KMS-11 (cell line): Measurements from ENCODE around the gene PLEKHG3.

Source experiments
- H2AFZ ChIP-seq: fragments of 200-600 bp; sonication (generic); 2 replicates; pipeline ENCODE4 v1.6.1; 2016; ENCODE audit warnings: antibody characterized with exemption, mixed run types, low read depth
- H3K27ac ChIP-seq: fragments of 200-600 bp; sonication (generic); 2 replicates; pipeline ENCODE4 v1.6.1; 2016; ENCODE audit warnings: mild to moderate bottlenecking, mixed run types
- H3K27me3 ChIP-seq: fragments of 200-600 bp; sonication (generic); 2 replicates; pipeline ENCODE4 v1.6.1; 2017; ENCODE audit warnings: mild to moderate bottlenecking, low read depth, mixed run types, moderate library complexity; ENCODE audit not compliant: insufficient read depth
- H3K36me3 ChIP-seq: fragments of 200-600 bp; sonication (generic); 2 replicates; pipeline ENCODE4 v1.6.1; 2017; ENCODE audit warnings: mild to moderate bottlenecking, mixed run types; ENCODE audit not compliant: insufficient read depth
- H3K4me1 ChIP-seq: fragments of 200-600 bp; sonication (generic); 2 replicates; pipeline ENCODE4 v1.6.1; 2016; ENCODE audit warnings: mild to moderate bottlenecking, low read depth, mixed run types; ENCODE audit not compliant: poor library complexity, severe bottlenecking
- H3K4me2 ChIP-seq: fragments of 200-600 bp; sonication (generic); 2 replicates; pipeline ENCODE4 v1.7.0; 2016; ENCODE audit warnings: mild to moderate bottlenecking, mixed run types
- H3K4me3 ChIP-seq: fragments of 200-600 bp; sonication (generic); IDR thresholded peaks from 2 replicates; pipeline ENCODE4 v1.6.1; 2017; ENCODE audit warnings: low read depth, low read length, mixed read lengths; ENCODE audit not compliant: insufficient read depth
- H3K79me2 ChIP-seq: fragments of 200-600 bp; sonication (generic); 2 replicates; pipeline ENCODE4 v1.6.1; 2016; ENCODE audit warnings: low read depth, mixed run types; ENCODE audit not compliant: insufficient read depth
- H3K9ac ChIP-seq: fragments of 200-600 bp; sonication (generic); 2 replicates; pipeline ENCODE4 v1.6.1; 2016; ENCODE audit warnings: mild to moderate bottlenecking, mixed run types
- H4K20me1 ChIP-seq: fragments of 200-600 bp; sonication (generic); 2 replicates; pipeline ENCODE4 v1.6.1; 2016; ENCODE audit warnings: mild to moderate bottlenecking, mixed run types; ENCODE audit not compliant: insufficient read depth
- CTCF ChIP-seq: fragments of 200-600 bp; sonication (generic); conservative IDR thresholded peaks from 2 replicates; pipeline ENCODE4 v1.6.1; 2017; ENCODE audit warnings: low read depth, mild to moderate bottlenecking, antibody characterized with exemption, low read length, moderate library complexity, mixed read lengths

PLEKHG3 gene

GRCh38 chr14:64718762-64719161 lies 14.5 kb downstream of the PLEKHG3 start:
- H3K4me2 ChIP-seq: no peak overlapping the region

GRCh38 chr14:64719601-64720000 lies 15.4 kb downstream of the PLEKHG3 start:
- Histone ChIP-seq H2AFZ (no peak overlapping the region), H3K4me1 (no peaks in the 10 kb centered on the region), H3K4me3 (no peak overlapping the region), H3K27me3 (no peaks in the 10 kb centered on the region), H3K9ac (no peak overlapping the region), H3K36me3 (no peaks in the 10 kb centered on the region), H3K79me2 (no peaks in the 10 kb centered on the region), H3K27ac (no peak overlapping the region), H4K20me1 (no peaks in the 10 kb centered on the region), H3K4me2 (no peak overlapping the region)
- no peak for TF ChIP-seq CTCF

More at GRCh38 chr14:64718762-64719161, 14.5 kb downstream of the PLEKHG3 start:
- no peak overlapping the region for H3K27ac ChIP-seq
- H3K36me3 ChIP-seq: no peaks in the 10 kb centered on the region
- no peak overlapping the region for H3K9ac ChIP-seq
- no peak overlapping the region for H3K4me3 ChIP-seq
- no peaks in the 10 kb centered on the region for H3K27me3 ChIP-seq
- no peaks in the 10 kb centered on the region for H3K4me1 ChIP-seq
- no peaks in the 10 kb centered on the region for H3K79me2 ChIP-seq
- H4K20me1 ChIP-seq: no peaks in the 10 kb centered on the region
- no peak overlapping the region for H2AFZ ChIP-seq
- no peak for TF ChIP-seq CTCF

GRCh38 chr14:64720131-64720576 lies 15.9 kb downstream of the PLEKHG3 start:
- H3K9ac ChIP-seq: no peak overlapping the region
- no peak overlapping the region for H3K4me3 ChIP-seq
- no peaks in the 10 kb centered on the region for H3K4me1 ChIP-seq
- H3K36me3 ChIP-seq: no peaks in the 10 kb centered on the region
- no peaks in the 10 kb centered on the region for H3K79me2 ChIP-seq
- no peak for TF ChIP-seq CTCF
- H3K27me3 ChIP-seq: no peaks in the 10 kb centered on the region
- H3K27ac ChIP-seq: no peak overlapping the region
- no peak overlapping the region for H2AFZ ChIP-seq
- no peaks in the 10 kb centered on the region for H4K20me1 ChIP-seq
- H3K4me2 ChIP-seq: no peak overlapping the region

GRCh38 chr14:64721391-64721791 lies 17.2 kb downstream of the PLEKHG3 start:
- H3K4me1 ChIP-seq: peaks cover 11% of the 10 kb centered on the region
- H3K9ac ChIP-seq: no peak overlapping the region

More at GRCh38 chr14:64721391-64721791, 17.2 kb downstream of the PLEKHG3 start:
- no peak overlapping the region for H3K27ac ChIP-seq
- no peak overlapping the region for H3K4me2 ChIP-seq
- no peak overlapping the region for H2AFZ ChIP-seq
- H3K36me3 ChIP-seq: no peaks in the 10 kb centered on the region
- TF ChIP-seq CTCF: no peak
- H3K79me2 ChIP-seq: no peaks in the 10 kb centered on the region
- no peaks in the 10 kb centered on the region for H3K27me3 ChIP-seq
- H4K20me1 ChIP-seq: no peaks in the 10 kb centered on the region
- H3K4me3 ChIP-seq: no peak overlapping the region
